ENCODE data around the gene CDC25C. TPM values are rescaled to one million over a fixed set of nuclear protein-coding genes. Genes with fewer than 3 reads are reported as not detected.

Gene CDC25C
- polyA plus RNA-seq, 1 of the 3 experiments (the other 2 are of a cell fraction), result 5.2 TPM

DNA sequence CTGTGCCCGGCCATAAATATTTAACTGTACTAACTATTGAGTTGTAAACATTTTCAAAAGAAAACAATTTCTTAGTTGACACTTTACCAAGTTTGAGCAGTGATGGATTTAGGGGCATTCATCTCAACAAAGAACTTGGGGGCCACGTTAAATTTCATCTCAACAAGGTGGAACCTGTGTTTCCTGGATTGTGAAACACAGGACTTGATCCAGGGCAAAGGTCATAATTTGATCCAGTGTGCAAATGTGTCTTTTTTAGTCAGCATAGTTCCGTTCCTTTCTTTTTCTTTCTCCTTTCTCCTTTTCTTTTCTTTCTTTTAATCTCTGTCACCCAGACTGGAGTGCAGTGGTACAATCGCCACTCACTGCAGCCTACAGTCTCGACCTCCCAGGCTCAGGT is 60.3 kb downstream of the CDC25C start:
- TF ChIP-seq RCOR1 (IDR thresholded peaks at IDR 0.05; ENCODE audit: low read length), result no peak
- TF ChIP-seq MEF2A (IDR thresholded peaks at IDR 0.05; ENCODE audit: borderline replicate concordance, low read depth), result no peak
- CTCF ChIA-PET, result no interaction called here
- DNase-seq, result no peak
- H3K36me3 ChIP-seq (replicated peaks in 1 of 2; ENCODE audit: control insufficient read depth in 1 of 2, insufficient read depth in 2 of 2, low read length in 1 of 2), result no peaks in the 10 kb centered on the region
- no peaks in the 10 kb centered on the region for H3K79me2 ChIP-seq (ENCODE audit: insufficient read depth)
- peaks cover 6% of the 10 kb centered on the region for H3F3A ChIP-seq (replicated peaks; ENCODE audit: insufficient read depth)
- no peaks in the 10 kb centered on the region for H3K9me3 ChIP-seq
- H3K9ac ChIP-seq, result no peak overlapping the region
- no peaks in the 10 kb centered on the region for H3K9me2 ChIP-seq
- peaks cover 0 to 19% of the 10 kb centered on the region in 2 experiments; a peak in 2 of 4 replicates for H3K4me1 ChIP-seq (ENCODE audit: control insufficient read depth in 1 of 2, insufficient read depth in 2 of 2, low read depth in 1 of 2, low read length in 1 of 2)
- 85% methylated on average over 5 of the region's 5 CpGs for WGBS (ENCODE audit: low lambda C conversion rate)
- POLR2A ChIA-PET, result no interaction called here
- H3K27me3 ChIP-seq (ENCODE audit: insufficient read depth), result no peaks in the 10 kb centered on the region
- H4K20me1 ChIP-seq (ENCODE audit: insufficient read depth), result no peaks in the 10 kb centered on the region
- no peak overlapping the region for H3K27ac ChIP-seq (ENCODE audit: low read depth in 2 of 2, low read length in 1 of 2)
- H2AFZ ChIP-seq (ENCODE audit: low read depth), result no peak overlapping the region
- no peak overlapping the region for H3K4me2 ChIP-seq
- no peak overlapping the region for H3K4me3 ChIP-seq (ENCODE audit: low read depth in 2 of 2, low read length in 1 of 2)

DNA sequence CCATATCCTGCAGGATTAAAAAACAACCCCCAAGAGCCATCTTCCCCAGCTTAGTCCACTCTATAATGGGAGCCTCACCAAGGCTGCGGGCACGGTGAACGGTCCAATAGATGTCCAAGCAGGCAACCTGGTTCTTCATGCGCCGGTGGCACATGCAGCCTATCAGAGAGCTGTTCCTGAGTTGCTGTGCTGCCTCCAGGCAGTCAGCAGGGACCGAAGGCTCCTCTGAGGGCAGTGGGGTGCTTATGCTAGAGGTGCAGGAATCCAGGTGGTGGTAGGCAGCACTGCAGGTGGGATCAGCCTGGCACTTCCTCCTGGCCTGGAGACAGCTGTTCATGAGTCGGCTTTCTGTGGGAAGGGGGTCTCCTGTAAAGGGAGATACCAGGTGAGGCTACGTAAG is 67.4 kb downstream of the CDC25C start:
- no peaks in the 10 kb centered on the region for H4K20me1 ChIP-seq (ENCODE audit: insufficient read depth)
- H3F3A ChIP-seq (replicated peaks; ENCODE audit: insufficient read depth), result no peaks in the 10 kb centered on the region
- DNase-seq, result no peak
- H3K79me2 ChIP-seq (ENCODE audit: insufficient read depth), result no peaks in the 10 kb centered on the region
- no peaks in the 10 kb centered on the region; the same call in 1 of the 2 replicates for H3K27me3 ChIP-seq (ENCODE audit: insufficient read depth)
- TF ChIP-seq, protein P1, sequence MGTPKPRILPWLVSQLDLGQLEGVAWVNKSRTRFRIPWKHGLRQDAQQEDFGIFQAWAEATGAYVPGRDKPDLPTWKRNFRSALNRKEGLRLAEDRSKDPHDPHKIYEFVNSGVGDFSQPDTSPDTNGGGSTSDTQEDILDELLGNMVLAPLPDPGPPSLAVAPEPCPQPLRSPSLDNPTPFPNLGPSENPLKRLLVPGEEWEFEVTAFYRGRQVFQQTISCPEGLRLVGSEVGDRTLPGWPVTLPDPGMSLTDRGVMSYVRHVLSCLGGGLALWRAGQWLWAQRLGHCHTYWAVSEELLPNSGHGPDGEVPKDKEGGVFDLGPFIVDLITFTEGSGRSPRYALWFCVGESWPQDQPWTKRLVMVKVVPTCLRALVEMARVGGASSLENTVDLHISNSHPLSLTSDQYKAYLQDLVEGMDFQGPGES (IDR thresholded peaks at IDR 0.05; ENCODE audit: low read depth, low read length), result no peak
- TF ChIP-seq, protein P2, sequence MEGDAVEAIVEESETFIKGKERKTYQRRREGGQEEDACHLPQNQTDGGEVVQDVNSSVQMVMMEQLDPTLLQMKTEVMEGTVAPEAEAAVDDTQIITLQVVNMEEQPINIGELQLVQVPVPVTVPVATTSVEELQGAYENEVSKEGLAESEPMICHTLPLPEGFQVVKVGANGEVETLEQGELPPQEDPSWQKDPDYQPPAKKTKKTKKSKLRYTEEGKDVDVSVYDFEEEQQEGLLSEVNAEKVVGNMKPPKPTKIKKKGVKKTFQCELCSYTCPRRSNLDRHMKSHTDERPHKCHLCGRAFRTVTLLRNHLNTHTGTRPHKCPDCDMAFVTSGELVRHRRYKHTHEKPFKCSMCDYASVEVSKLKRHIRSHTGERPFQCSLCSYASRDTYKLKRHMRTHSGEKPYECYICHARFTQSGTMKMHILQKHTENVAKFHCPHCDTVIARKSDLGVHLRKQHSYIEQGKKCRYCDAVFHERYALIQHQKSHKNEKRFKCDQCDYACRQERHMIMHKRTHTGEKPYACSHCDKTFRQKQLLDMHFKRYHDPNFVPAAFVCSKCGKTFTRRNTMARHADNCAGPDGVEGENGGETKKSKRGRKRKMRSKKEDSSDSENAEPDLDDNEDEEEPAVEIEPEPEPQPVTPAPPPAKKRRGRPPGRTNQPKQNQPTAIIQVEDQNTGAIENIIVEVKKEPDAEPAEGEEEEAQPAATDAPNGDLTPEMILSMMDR (IDR thresholded peaks at IDR 0.05), result no peak
- H3K9me2 ChIP-seq, result no peaks in the 10 kb centered on the region
- H3K4me1 ChIP-seq (ENCODE audit: control insufficient read depth in 1 of 2, insufficient read depth in 2 of 2, low read depth in 1 of 2, low read length in 1 of 2), result no peaks in the 10 kb centered on the region
- no peak overlapping the region for H3K4me2 ChIP-seq
- H3K9me3 ChIP-seq, result no peaks in the 10 kb centered on the region
- CTCF ChIA-PET, result interaction anchor here (0.8 to 1.2 kb wide), 4 partner anchors 9 to 25 kb away, joined by 3 to 5 read pairs (median 3); partner anchors contain the start of gene GFRA3
- WGBS (ENCODE audit: low lambda C conversion rate), result 82% methylated on average over 7 of the region's 8 CpGs
- H3K9ac ChIP-seq, result no peak overlapping the region
- H2AFZ ChIP-seq (ENCODE audit: low read depth), result no peak overlapping the region
- POLR2A ChIA-PET, result interaction anchor here (0.6 kb wide), 1 partner anchor 199 kb away, joined by 3 read pairs; no protein-coding TSS in a partner anchor
- no peaks in the 10 kb centered on the region for H3K36me3 ChIP-seq (replicated peaks in 1 of 2; ENCODE audit: control insufficient read depth in 1 of 2, insufficient read depth in 2 of 2, low read length in 1 of 2)
- H3K4me3 ChIP-seq (ENCODE audit: low read depth in 2 of 2, low read length in 1 of 2), result no peak overlapping the region
- no peak overlapping the region for H3K27ac ChIP-seq (ENCODE audit: low read depth in 2 of 2, low read length in 1 of 2)

DNA sequence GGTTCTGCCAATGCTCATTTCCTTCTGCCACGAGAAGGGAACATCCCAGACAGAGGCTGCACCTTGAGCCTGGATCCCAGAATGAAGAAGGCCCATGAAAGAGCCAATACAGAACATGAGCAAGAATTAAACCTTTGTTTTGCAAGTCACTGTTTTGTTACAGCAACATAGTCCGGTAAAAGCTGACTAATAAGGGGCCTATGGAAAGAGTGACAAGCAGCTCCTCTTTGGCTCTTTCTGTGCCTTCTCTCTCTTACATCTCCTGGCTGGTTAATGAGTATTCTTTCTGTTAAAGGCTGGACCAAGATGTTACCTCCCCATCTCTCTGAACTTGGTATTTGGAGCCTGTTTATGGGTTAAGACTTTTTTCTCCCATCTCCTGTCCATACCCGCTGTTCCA is 68.0 kb downstream of the CDC25C start:
- H3F3A ChIP-seq (replicated peaks; ENCODE audit: insufficient read depth), result no peaks in the 10 kb centered on the region
- no peaks in the 10 kb centered on the region for H3K36me3 ChIP-seq (replicated peaks in 1 of 2; ENCODE audit: control insufficient read depth in 1 of 2, insufficient read depth in 2 of 2, low read length in 1 of 2)
- no peak overlapping the region for H3K27ac ChIP-seq (ENCODE audit: low read depth in 2 of 2, low read length in 1 of 2)
- CTCF ChIA-PET, result interaction anchor here (0.8 to 1.2 kb wide), 4 partner anchors 8 to 26 kb away, joined by 3 to 5 read pairs (median 3); partner anchors contain the start of gene GFRA3
- H3K9me2 ChIP-seq, result no peaks in the 10 kb centered on the region
- no peak overlapping the region for H3K4me2 ChIP-seq
- POLR2A ChIA-PET, result interaction anchor here (0.6 kb wide), 1 partner anchor 199 kb away, joined by 3 read pairs; no protein-coding TSS in a partner anchor
- DNase-seq, result no peak
- no peak overlapping the region for H2AFZ ChIP-seq (ENCODE audit: low read depth)
- no peaks in the 10 kb centered on the region for H3K4me1 ChIP-seq (ENCODE audit: control insufficient read depth in 1 of 2, insufficient read depth in 2 of 2, low read depth in 1 of 2, low read length in 1 of 2)
- H3K9ac ChIP-seq, result no peak overlapping the region
- no peaks in the 10 kb centered on the region for H3K9me3 ChIP-seq
- WGBS (ENCODE audit: low lambda C conversion rate), result 54% methylated on average over 3 of the region's 3 CpGs
- no peaks in the 10 kb centered on the region for H3K79me2 ChIP-seq (ENCODE audit: insufficient read depth)
- no peaks in the 10 kb centered on the region for H4K20me1 ChIP-seq (ENCODE audit: insufficient read depth)
- H3K27me3 ChIP-seq (ENCODE audit: insufficient read depth), result no peaks in the 10 kb centered on the region; the same call in 1 of the 2 replicates
- no peak overlapping the region for H3K4me3 ChIP-seq (ENCODE audit: low read depth in 2 of 2, low read length in 1 of 2)
- TF ChIP-seq, protein P3, sequence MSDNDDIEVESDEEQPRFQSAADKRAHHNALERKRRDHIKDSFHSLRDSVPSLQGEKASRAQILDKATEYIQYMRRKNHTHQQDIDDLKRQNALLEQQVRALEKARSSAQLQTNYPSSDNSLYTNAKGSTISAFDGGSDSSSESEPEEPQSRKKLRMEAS (IDR thresholded peaks at IDR 0.05; ENCODE audit: low read depth), result no peak
- TF ChIP-seq, protein P1 (IDR thresholded peaks at IDR 0.05; ENCODE audit: low read depth, low read length), result no peak
- TF ChIP-seq RAD21 (IDR thresholded peaks at IDR 0.05; ENCODE audit: low read length) (no peak), FOXM1 (IDR thresholded peaks at IDR 0.05; ENCODE audit: low read depth) (no peak), GABPA (IDR thresholded peaks at IDR 0.05; ENCODE audit: low read depth) (no peak), EP300 (IDR thresholded peaks at IDR 0.05; ENCODE audit: borderline replicate concordance in 1 of 2, low read depth in 1 of 2, low read length in 1 of 2) (no peak)
- TF ChIP-seq, protein P4, sequence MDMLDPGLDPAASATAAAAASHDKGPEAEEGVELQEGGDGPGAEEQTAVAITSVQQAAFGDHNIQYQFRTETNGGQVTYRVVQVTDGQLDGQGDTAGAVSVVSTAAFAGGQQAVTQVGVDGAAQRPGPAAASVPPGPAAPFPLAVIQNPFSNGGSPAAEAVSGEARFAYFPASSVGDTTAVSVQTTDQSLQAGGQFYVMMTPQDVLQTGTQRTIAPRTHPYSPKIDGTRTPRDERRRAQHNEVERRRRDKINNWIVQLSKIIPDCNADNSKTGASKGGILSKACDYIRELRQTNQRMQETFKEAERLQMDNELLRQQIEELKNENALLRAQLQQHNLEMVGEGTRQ (IDR thresholded peaks at IDR 0.05; ENCODE audit: borderline replicate concordance, low read depth, low read length), result no peak
- TF ChIP-seq, protein P2 (IDR thresholded peaks at IDR 0.05), result no peak
- TF ChIP-seq, protein P5, sequence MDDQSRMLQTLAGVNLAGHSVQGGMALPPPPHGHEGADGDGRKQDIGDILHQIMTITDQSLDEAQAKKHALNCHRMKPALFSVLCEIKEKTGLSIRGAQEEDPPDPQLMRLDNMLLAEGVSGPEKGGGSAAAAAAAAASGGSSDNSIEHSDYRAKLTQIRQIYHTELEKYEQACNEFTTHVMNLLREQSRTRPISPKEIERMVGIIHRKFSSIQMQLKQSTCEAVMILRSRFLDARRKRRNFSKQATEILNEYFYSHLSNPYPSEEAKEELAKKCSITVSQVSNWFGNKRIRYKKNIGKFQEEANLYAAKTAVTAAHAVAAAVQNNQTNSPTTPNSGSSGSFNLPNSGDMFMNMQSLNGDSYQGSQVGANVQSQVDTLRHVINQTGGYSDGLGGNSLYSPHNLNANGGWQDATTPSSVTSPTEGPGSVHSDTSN (IDR thresholded peaks at IDR 0.05), result no peak

Measured in SK-N-SH (cell line).